GM19238 (cell line): ENCODE measurements around the gene SOCS1.

Experiments used
- DNase-seq: peaks from one replicate; pipeline ENCODE4 v3.0.0; 2011; ENCODE audit warnings: low spot score; ENCODE audit not compliant: insufficient read length

SOCS1 gene

DNA sequence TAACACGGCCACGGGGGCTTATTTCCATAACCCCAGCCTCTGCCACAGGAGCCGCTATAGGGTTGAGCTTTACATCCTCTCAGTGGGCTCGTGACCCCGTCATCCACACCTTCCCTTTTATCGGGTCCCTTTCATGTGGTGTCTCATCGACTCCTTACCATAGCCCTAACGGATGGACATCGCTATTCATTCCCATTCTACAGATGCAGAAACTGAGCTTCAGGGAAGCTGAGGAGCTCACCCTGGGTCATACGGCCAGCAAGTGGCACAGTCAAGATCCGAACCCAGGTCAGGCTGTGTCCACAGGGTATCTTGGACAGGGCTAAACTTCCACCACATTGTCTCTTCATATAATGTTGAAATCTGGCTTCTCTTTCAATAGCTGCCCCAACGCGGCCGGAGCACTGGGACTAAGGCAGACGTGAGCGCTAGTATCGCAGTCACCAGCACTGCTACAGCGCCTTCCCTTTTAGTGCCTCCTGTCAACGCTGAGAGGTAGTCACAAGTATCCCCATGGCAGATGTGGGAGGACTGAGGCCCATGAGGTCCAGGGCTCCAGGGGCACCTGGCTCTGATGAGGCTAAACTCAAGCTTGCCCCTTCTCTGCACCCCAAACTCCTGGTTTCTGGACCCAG lies 50.8 kb downstream of the SOCS1 start:
- DNase-seq, result no peak

DNA sequence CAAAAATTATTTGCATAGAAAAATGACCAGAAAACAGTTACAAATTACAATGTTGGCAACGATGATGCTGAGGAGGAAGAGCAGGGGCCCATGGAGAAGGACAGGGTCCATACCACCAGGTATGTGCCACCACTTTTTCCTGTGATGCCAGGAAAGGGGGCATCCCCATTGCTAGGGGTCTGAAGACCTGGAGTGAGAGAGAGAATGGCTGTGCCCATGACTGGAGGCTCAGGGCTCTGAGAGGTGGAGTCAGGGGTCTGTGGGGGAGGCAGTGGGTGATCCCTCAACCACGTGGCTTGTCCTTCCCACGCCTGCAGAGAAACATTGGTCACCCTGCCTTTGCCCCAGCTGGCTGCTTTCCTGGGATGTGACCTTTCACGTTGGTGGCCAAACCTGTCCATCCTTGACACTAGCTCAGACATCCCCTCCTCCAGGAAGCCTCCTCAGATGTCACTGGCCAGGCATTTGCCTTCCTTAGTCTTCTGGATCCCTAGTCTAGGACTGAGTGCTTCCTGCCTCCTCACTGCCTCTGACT lies 51.4 kb downstream of the SOCS1 start:
- no peak for DNase-seq
